Nephron progenitor cell (in vitro differentiated cells): ENCODE data around the gene UBR3.
"Not testable (repeated sequence)": the region's sequence is repeated elsewhere in the genome, so short reads cannot be mapped to it uniquely, and the experiment has no call there.

Experiments used
- DNase-seq: peaks from one replicate; pipeline ENCODE4 v3.0.0; 2021
- H3K27ac Mint-ChIP-seq: 2 replicates; pipeline ENCODE4 v1.8.0; 2021; ENCODE audit warnings: mild to moderate bottlenecking, moderate library complexity, mixed read lengths
- H3K27me3 Mint-ChIP-seq: 2 replicates; pipeline ENCODE4 v1.8.0; 2021; ENCODE audit warnings: mild to moderate bottlenecking, low read depth, mixed read lengths; ENCODE audit not compliant: poor library complexity
- H3K36me3 Mint-ChIP-seq: 2 replicates; pipeline ENCODE4 v1.8.0; 2021; ENCODE audit warnings: low read depth, mixed read lengths
- H3K4me1 Mint-ChIP-seq: 2 replicates; pipeline ENCODE4 v1.8.0; 2021; ENCODE audit warnings: mixed read lengths
- H3K4me3 Mint-ChIP-seq: 2 replicates; pipeline ENCODE4 v1.8.0; 2021; ENCODE audit warnings: mild to moderate bottlenecking, moderate library complexity, mixed read lengths
- H3K9me3 Mint-ChIP-seq: 2 replicates; pipeline ENCODE4 v1.8.0; 2021; ENCODE audit warnings: mild to moderate bottlenecking, moderate library complexity, mixed read lengths
- CTCF ChIP-seq: fragments of 200-600 bp; sonication (generic); IDR thresholded peaks from 2 replicates; pipeline ENCODE4 v1.5.0; 2021; ENCODE audit warnings: antibody characterized with exemption

The UBR3 gene

GRCh38 chr2:170121689-170122088 lies 294.4 kb downstream of the UBR3 start:
- H3K27me3 Mint-ChIP-seq, result no peaks in the 10 kb centered on the region
- no peaks in the 10 kb centered on the region for H3K4me1 Mint-ChIP-seq
- no peak for TF ChIP-seq CTCF
- DNase-seq, result no peak
- no peak overlapping the region for H3K4me3 Mint-ChIP-seq
- no peak overlapping the region for H3K27ac Mint-ChIP-seq
- peaks cover 29% of the 10 kb centered on the region for H3K9me3 Mint-ChIP-seq
- peaks cover 5% of the 10 kb centered on the region for H3K36me3 Mint-ChIP-seq

- peaks cover 37% of the 10 kb centered on the region for H3K9me3 Mint-ChIP-seq
- H3K4me3 Mint-ChIP-seq, result no peak overlapping the region
- DNase-seq, result no peak
- no peak overlapping the region for H3K27ac Mint-ChIP-seq
- no peaks in the 10 kb centered on the region for H3K4me1 Mint-ChIP-seq
- no peak for TF ChIP-seq CTCF
- H3K36me3 Mint-ChIP-seq, result peaks cover 5% of the 10 kb centered on the region
- no peaks in the 10 kb centered on the region for H3K27me3 Mint-ChIP-seq
These were observed 295.8 kb downstream of the UBR3 start for GRCh38 chr2:170122883-170123547.

DNA sequence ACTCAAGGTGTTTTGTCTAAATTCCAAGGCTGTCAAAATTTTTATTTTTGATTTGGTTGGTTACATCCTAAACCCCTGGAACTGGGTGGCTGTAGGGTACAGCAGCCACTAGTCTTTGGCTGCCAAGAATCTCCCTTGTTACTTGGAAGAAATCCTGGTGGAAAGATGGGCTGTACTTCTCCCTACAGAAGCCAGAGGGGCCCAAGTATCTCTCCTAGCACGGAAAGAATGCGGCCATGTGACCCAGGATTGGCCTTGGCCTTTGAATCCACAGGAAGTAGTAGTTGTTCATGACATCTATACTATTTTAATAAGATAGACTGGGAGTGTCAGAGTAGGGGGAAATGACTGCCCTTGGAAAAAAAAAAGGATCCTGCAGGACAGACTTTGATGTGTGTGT lies 296.3 kb downstream of the UBR3 start:
- no peak overlapping the region for H3K27ac Mint-ChIP-seq
- H3K9me3 Mint-ChIP-seq, result peaks cover 38% of the 10 kb centered on the region
- no peak overlapping the region for H3K4me3 Mint-ChIP-seq
- peaks cover 5% of the 10 kb centered on the region for H3K36me3 Mint-ChIP-seq
- DNase-seq, result no peak
- no peaks in the 10 kb centered on the region for H3K27me3 Mint-ChIP-seq
- no peak for TF ChIP-seq CTCF
- no peaks in the 10 kb centered on the region for H3K4me1 Mint-ChIP-seq

DNA sequence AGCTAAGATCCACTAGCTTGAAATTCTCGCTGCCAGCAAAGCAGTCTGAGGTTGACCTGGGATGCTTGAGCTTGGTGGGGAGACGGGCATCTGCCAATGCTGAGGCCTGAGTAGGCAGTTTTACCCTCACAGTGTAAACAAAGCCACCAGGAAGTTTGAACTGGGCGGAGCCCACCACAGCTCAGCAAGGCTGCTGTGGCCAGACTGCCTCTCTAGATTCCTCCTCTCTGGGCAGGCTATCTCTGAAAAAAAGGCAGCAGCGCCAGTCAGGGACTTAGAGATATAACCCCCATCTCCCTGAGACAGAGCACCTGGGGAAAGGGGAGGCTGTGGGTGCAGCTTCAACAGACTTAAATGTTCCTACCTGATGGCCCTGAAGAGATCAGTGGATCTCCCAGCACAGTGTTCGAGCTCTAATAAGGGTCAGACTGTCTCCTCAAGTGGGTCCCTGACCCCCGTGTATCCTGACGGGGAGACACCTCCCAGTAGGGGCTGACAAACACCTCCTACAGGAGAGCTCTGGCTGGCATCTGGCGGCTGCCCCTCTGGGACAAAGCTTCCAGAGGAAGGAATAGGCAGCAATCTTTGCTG lies 299.0 kb downstream of the UBR3 start:
- peaks cover 39% of the 10 kb centered on the region for H3K9me3 Mint-ChIP-seq

More for the DNA sequence above, 299.0 kb downstream of the UBR3 start:
- H3K36me3 Mint-ChIP-seq, DNase-seq, H3K4me1 Mint-ChIP-seq, H3K4me3 Mint-ChIP-seq, H3K27me3 Mint-ChIP-seq, H3K27ac Mint-ChIP-seq: not testable (repeated sequence)
